Measurements from ENCODE around the gene MYRIP.

DNA sequence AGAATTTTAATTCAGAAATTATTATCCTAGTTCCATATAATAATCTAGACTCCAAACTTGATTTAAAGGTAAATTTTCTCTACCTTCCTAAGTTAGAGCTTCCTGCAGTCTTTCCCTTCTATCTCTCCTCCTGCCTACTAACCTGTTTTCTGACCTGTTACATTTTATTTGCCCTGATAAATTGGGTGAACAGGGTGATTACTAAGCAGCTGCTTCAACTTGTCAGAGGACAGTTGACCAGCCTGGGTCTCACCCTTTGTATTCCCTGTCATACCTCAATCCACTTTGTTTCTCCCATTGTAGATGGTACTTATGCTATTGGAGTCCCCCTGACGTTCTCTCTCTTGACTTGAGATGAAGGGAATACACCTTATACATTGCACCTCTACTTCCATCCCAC lies 28.4 kb upstream of the MYRIP start:
- TF ChIP-seq POLR2AphosphoS5 (IDR thresholded peaks at IDR 0.05) (no peak), POLR2A (IDR thresholded peaks at IDR 0.05) (no peak)
- TF ChIP-seq, protein P1, sequence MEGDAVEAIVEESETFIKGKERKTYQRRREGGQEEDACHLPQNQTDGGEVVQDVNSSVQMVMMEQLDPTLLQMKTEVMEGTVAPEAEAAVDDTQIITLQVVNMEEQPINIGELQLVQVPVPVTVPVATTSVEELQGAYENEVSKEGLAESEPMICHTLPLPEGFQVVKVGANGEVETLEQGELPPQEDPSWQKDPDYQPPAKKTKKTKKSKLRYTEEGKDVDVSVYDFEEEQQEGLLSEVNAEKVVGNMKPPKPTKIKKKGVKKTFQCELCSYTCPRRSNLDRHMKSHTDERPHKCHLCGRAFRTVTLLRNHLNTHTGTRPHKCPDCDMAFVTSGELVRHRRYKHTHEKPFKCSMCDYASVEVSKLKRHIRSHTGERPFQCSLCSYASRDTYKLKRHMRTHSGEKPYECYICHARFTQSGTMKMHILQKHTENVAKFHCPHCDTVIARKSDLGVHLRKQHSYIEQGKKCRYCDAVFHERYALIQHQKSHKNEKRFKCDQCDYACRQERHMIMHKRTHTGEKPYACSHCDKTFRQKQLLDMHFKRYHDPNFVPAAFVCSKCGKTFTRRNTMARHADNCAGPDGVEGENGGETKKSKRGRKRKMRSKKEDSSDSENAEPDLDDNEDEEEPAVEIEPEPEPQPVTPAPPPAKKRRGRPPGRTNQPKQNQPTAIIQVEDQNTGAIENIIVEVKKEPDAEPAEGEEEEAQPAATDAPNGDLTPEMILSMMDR (IDR thresholded peaks at IDR 0.05) = no peak
